K562 (cell line): ENCODE measurements around the gene PLK1. TPM values are rescaled to one million over a fixed set of nuclear protein-coding genes. Genes with fewer than 3 reads are reported as not detected.

Experiments
- ATF4 ChIP-seq: fragments of 450-650 bp; formaldehyde crosslinking; IDR thresholded peaks from 2 replicates; pipeline ENCODE4 v1.4.0; 2022; ENCODE audit warnings: mild to moderate bottlenecking, moderate library complexity
- CBFA2T2 ChIP-seq: fragments of 450-650 bp; conservative IDR thresholded peaks from 2 replicates; pipeline ENCODE4 v1.6.1; 2017; ENCODE audit warnings: mild to moderate bottlenecking
- CEBPB ChIP-seq: fragments of 450-650 bp; IDR thresholded peaks from 2 replicates; pipeline ENCODE4 v1.6.1; 2016; ENCODE audit warnings: missing genetic modification characterization, missing compliant biosample characterization
- KDM4B ChIP-seq, 2 experiments: fragments of 450-650 bp in 1 of 2; sonication (generic) in 1 of 2; IDR thresholded peaks; 2 replicates each; pipeline ENCODE4 v1.6.1; 2016 to 2017; ENCODE audit warnings: borderline replicate concordance in 2 of 2, antibody characterized with exemption in 1 of 2, low read depth in 1 of 2, mild to moderate bottlenecking in 1 of 2
- NR2F6 ChIP-seq: fragments of 450-650 bp; formaldehyde crosslinking; IDR thresholded peaks from 2 replicates; pipeline ENCODE4 v1.4.0; 2020; ENCODE audit warnings: mild to moderate bottlenecking
- NR4A1 ChIP-seq, 2 experiments: fragments of 250-450 bp in 1 of 2; fragments of 450-650 bp in 1 of 2; sonication (Bioruptor Pico) in 1 of 2; IDR thresholded peaks; 2 replicates each; pipeline versions ENCODE4 v1.4.0 to v1.6.1; 2016 to 2020; ENCODE audit warnings: mild to moderate bottlenecking in 2 of 2, missing compliant biosample characterization in 1 of 2, missing genetic modification characterization in 1 of 2, moderate library complexity in 1 of 2
- PHF8 ChIP-seq: fragments of 200-600 bp; sonication (generic); IDR thresholded peaks from 2 replicates; pipeline ENCODE4 v1.6.1; 2012; ENCODE audit warnings: mixed run types, mild to moderate bottlenecking, inconsistent platforms, low read length, moderate library complexity, borderline replicate concordance
- RBM14 ChIP-seq: fragments of 200-400 bp; formaldehyde crosslinking; IDR thresholded peaks from 2 replicates; pipeline ENCODE4 v1.6.1; 2018; ENCODE audit warnings: low read depth, mild to moderate bottlenecking, low read length, moderate library complexity, borderline replicate concordance; ENCODE audit not compliant: insufficient read depth
- ZNF274 ChIP-seq: IDR thresholded peaks from 2 replicates; pipeline ENCODE4 v1.6.1; 2011; ENCODE audit warnings: low read depth, mild to moderate bottlenecking, low read length, moderate library complexity, borderline replicate concordance
- ZNF347 ChIP-seq: fragments of 450-650 bp; formaldehyde crosslinking; IDR thresholded peaks from 2 replicates; pipeline ENCODE4 v1.4.0; 2020; ENCODE audit warnings: low read depth, mild to moderate bottlenecking, moderate library complexity
- ZNF444 ChIP-seq: fragments of 250-450 bp; sonication (Bioruptor Pico); IDR thresholded peaks from 2 replicates; pipeline ENCODE4 v1.4.0; 2020; ENCODE audit warnings: mild to moderate bottlenecking, moderate library complexity
- ZNF449 ChIP-seq: fragments of 250-450 bp; sonication (Bioruptor Pico); IDR thresholded peaks from 2 replicates; pipeline ENCODE4 v1.8.0; 2022; ENCODE audit warnings: moderate library complexity, mild to moderate bottlenecking, inconsistent platforms
- ZNF586 ChIP-seq: fragments of 450-650 bp; formaldehyde crosslinking; conservative IDR thresholded peaks from 2 replicates; pipeline ENCODE4 v1.4.0; 2020; ENCODE audit warnings: mild to moderate bottlenecking, moderate library complexity
- ZNF589 ChIP-seq: fragments of 200-800 bp; sonication (Bioruptor generic); IDR thresholded peaks from 2 replicates; pipeline ENCODE4 v1.6.1; 2016; ENCODE audit warnings: low read depth, missing genetic modification characterization, missing compliant biosample characterization
- ZNF696 ChIP-seq: fragments of 250-450 bp; sonication (Bioruptor Pico); conservative IDR thresholded peaks from 2 replicates; pipeline ENCODE4 v1.4.0; 2020; ENCODE audit warnings: mild to moderate bottlenecking, moderate library complexity
- ZNF75A ChIP-seq: fragments of 450-650 bp; formaldehyde crosslinking; IDR thresholded peaks from 2 replicates; pipeline ENCODE4 v1.4.0; 2020; ENCODE audit warnings: mild to moderate bottlenecking
- polyA plus RNA-seq, 8 experiments: library from polyadenylated mRNA; depleted of rRNA in 4 of 8; stranded (reverse) in 5 of 8; unstranded in 3 of 8; fragments of >200 nt; fragmentation: Nextera tagmentation in 2 of 8; fragmentation: Illumina TruSeq in 1 of 8; extraction: Ambion mirVana in 2 of 8; extraction: Trizol in 1 of 8; gene quantifications; 2 replicates each; pipeline versions ENCODE4 v1.2.1 to v1.2.3, GENCODE V29; 2011 to 2014; ENCODE audit warnings: inconsistent platforms in 1 of 8, missing spikeins in 1 of 8
- total RNA-seq, 7 experiments: library from RNA; depleted of rRNA in 6 of 7; stranded (reverse); fragments of >200 nt in 6 of 7; fragmentation: Illumina TruSeq in 2 of 7; extraction: Trizol in 2 of 7; gene quantifications; 2 replicates each; pipeline versions ENCODE4 v1.2.1 to v1.2.3, GENCODE V29; 2011 to 2021; ENCODE audit warnings: low replicate concordance in 1 of 7
- TF ChIP-seq, protein P1 (sequence below): fragments of 450-650 bp; IDR thresholded peaks from 2 replicates; pipeline ENCODE4 v1.6.1; 2016
- TF ChIP-seq, protein P2 (sequence below): sonication (generic); formaldehyde crosslinking; IDR thresholded peaks from 2 replicates; pipeline ENCODE4 v1.8.1; 2022; ENCODE audit warnings: missing genetic modification reagents
- TF ChIP-seq, protein P3 (sequence below): sonication (generic); formaldehyde crosslinking; IDR thresholded peaks from 2 replicates; pipeline ENCODE4 v1.8.0; 2022; ENCODE audit warnings: mild to moderate bottlenecking, missing genetic modification reagents
- TF ChIP-seq, protein P4 (sequence below): fragments of 250-450 bp; sonication (Bioruptor Pico); IDR thresholded peaks from 2 replicates; pipeline ENCODE4 v1.8.0; 2022; ENCODE audit warnings: moderate library complexity, mild to moderate bottlenecking, inconsistent platforms

The PLK1 gene
- total and polyA plus RNA-seq, 9 of the 15 experiments (the other 6 are each of a cell fraction or from before 2014, with no cell fraction given): 13.6 to 212 (median 45.5) TPM

DNA sequence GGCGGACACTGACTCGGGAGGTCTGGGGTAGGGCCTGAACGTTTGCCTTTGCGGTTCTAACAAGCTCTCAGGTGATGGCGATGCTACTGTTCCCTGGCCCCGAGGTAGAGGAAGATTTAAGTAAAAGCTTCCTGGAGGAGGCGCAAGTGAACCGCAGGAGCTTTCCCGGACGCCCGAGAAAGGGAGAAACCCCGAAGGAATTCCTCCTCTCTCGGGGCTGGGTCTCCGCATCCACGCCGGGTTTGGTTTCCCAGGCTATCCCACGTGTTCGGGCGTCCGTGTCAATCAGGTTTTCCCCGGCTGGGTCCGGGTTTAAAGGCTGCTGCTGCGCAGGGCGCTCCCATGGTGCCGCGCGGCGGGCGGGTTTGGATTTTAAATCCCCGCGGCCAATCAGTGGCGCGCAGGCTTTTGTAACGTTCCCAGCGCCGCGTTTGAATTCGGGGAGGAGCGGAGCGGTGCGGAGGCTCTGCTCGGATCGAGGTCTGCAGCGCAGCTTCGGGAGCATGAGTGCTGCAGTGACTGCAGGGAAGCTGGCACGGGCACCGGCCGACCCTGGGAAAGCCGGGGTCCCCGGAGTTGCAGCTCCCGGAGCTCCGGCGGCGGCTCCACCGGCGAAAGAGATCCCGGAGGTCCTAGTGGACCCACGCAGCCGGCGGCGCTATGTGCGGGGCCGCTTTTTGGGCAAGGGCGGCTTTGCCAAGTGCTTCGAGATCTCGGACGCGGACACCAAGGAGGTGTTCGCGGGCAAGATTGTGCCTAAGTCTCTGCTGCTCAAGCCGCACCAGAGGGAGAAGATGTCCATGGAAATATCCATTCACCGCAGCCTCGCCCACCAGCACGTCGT is at the start of gene PLK1 (continued):
- TF ChIP-seq ATF4 (no peak), NR4A1 (CRISPR knock-in tag; IDR thresholded peaks at IDR 0.05) (no peak), NR4A1 (tag; IDR thresholded peaks at IDR 0.05) (no peak), RBM14 (0 out of 2 replicates have a peak, but pooled peaks have one; percentile 79), ZNF586 (CRISPR knock-in tag) (no peak), ZNF449 (CRISPR knock-in tag) (no peak), NR2F6 (CRISPR knock-in tag) (no peak), CEBPB (no peak), ZNF347 (CRISPR knock-in tag) (no peak), ZNF274 (no peak), ZNF589 (CRISPR knock-in tag) (no peak), ZNF696 (CRISPR knock-in tag) (no peak), KDM4B (IDR thresholded peaks at IDR 0.05; ENCODE audit: borderline replicate concordance in 2 of 2, low read depth in 1 of 2) (no peak), ZNF75A (CRISPR knock-in tag) (no peak), PHF8 (peak; percentile 48; the same call in 1 of the 2 replicates), ZNF444 (CRISPR knock-in tag) (no peak), CBFA2T2 (no peak)
- TF ChIP-seq, protein P1, sequence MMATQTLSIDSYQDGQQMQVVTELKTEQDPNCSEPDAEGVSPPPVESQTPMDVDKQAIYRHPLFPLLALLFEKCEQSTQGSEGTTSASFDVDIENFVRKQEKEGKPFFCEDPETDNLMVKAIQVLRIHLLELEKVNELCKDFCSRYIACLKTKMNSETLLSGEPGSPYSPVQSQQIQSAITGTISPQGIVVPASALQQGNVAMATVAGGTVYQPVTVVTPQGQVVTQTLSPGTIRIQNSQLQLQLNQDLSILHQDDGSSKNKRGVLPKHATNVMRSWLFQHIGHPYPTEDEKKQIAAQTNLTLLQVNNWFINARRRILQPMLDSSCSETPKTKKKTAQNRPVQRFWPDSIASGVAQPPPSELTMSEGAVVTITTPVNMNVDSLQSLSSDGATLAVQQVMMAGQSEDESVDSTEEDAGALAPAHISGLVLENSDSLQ: peak; percentile 94
- TF ChIP-seq, protein P2, sequence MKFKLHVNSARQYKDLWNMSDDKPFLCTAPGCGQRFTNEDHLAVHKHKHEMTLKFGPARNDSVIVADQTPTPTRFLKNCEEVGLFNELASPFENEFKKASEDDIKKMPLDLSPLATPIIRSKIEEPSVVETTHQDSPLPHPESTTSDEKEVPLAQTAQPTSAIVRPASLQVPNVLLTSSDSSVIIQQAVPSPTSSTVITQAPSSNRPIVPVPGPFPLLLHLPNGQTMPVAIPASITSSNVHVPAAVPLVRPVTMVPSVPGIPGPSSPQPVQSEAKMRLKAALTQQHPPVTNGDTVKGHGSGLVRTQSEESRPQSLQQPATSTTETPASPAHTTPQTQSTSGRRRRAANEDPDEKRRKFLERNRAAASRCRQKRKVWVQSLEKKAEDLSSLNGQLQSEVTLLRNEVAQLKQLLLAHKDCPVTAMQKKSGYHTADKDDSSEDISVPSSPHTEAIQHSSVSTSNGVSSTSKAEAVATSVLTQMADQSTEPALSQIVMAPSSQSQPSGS (CRISPR knock-in tag): no peak
- TF ChIP-seq, protein P3, sequence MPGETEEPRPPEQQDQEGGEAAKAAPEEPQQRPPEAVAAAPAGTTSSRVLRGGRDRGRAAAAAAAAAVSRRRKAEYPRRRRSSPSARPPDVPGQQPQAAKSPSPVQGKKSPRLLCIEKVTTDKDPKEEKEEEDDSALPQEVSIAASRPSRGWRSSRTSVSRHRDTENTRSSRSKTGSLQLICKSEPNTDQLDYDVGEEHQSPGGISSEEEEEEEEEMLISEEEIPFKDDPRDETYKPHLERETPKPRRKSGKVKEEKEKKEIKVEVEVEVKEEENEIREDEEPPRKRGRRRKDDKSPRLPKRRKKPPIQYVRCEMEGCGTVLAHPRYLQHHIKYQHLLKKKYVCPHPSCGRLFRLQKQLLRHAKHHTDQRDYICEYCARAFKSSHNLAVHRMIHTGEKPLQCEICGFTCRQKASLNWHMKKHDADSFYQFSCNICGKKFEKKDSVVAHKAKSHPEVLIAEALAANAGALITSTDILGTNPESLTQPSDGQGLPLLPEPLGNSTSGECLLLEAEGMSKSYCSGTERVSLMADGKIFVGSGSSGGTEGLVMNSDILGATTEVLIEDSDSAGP (CRISPR knock-in tag): no peak
- TF ChIP-seq, protein P4, sequence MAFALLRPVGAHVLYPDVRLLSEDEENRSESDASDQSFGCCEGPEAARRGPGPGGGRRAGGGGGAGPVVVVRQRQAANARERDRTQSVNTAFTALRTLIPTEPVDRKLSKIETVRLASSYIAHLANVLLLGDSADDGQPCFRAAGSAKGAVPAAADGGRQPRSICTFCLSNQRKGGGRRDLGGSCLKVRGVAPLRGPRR (CRISPR knock-in tag): no peak
